Measurements from ENCODE around the gene SLC7A6OS. TPM values are rescaled to one million over a fixed set of nuclear protein-coding genes. Genes with fewer than 3 reads are reported as not detected.

The SLC7A6OS gene
- total and polyA plus RNA-seq, 10 of the 15 experiments (the other 5 are each of a cell fraction or from before 2014, with no cell fraction given): 2.9 to 27.4 (median 16.9) TPM

- TF ChIP-seq, protein P1, sequence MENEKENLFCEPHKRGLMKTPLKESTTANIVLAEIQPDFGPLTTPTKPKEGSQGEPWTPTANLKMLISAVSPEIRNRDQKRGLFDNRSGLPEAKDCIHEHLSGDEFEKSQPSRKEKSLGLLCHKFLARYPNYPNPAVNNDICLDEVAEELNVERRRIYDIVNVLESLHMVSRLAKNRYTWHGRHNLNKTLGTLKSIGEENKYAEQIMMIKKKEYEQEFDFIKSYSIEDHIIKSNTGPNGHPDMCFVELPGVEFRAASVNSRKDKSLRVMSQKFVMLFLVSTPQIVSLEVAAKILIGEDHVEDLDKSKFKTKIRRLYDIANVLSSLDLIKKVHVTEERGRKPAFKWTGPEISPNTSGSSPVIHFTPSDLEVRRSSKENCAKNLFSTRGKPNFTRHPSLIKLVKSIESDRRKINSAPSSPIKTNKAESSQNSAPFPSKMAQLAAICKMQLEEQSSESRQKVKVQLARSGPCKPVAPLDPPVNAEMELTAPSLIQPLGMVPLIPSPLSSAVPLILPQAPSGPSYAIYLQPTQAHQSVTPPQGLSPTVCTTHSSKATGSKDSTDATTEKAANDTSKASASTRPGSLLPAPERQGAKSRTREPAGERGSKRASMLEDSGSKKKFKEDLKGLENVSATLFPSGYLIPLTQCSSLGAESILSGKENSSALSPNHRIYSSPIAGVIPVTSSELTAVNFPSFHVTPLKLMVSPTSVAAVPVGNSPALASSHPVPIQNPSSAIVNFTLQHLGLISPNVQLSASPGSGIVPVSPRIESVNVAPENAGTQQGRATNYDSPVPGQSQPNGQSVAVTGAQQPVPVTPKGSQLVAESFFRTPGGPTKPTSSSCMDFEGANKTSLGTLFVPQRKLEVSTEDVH (IDR thresholded peaks at IDR 0.05; ENCODE audit: low read depth, partially characterized antibody): no peak
- TF ChIP-seq, protein P2, sequence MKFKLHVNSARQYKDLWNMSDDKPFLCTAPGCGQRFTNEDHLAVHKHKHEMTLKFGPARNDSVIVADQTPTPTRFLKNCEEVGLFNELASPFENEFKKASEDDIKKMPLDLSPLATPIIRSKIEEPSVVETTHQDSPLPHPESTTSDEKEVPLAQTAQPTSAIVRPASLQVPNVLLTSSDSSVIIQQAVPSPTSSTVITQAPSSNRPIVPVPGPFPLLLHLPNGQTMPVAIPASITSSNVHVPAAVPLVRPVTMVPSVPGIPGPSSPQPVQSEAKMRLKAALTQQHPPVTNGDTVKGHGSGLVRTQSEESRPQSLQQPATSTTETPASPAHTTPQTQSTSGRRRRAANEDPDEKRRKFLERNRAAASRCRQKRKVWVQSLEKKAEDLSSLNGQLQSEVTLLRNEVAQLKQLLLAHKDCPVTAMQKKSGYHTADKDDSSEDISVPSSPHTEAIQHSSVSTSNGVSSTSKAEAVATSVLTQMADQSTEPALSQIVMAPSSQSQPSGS (IDR thresholded peaks at IDR 0.05; ENCODE audit: low read length): no peak
- TF ChIP-seq HDAC2 (IDR thresholded peaks at IDR 0.05) (no peak), ASH2L (IDR thresholded peaks at IDR 0.05; ENCODE audit: borderline replicate concordance, low read depth) (no peak), RAD21 (IDR thresholded peaks at IDR 0.05; ENCODE audit: insufficient read depth, low read depth, low read length) (no peak), RCOR1 (conservative IDR thresholded peaks at IDR 0.05; ENCODE audit: low read depth, low read length) (no peak), RFX5 (IDR thresholded peaks at IDR 0.05; ENCODE audit: low read depth, low read length) (no peak)
These were observed 21.2 kb upstream of the SLC7A6OS start (continued) for GRCh38 chr16:68331879-68332410.
